CD4-positive, alpha-beta T cell treated with Interleukin-10 for 1 hour (primary cell): ENCODE data around the gene C16orf96.
"Not testable (repeated sequence)": the region's sequence is repeated elsewhere in the genome, so short reads cannot be mapped to it uniquely, and the experiment has no call there.

ENCODE experiments used
- DNase-seq: peaks from one replicate; pipeline ENCODE4 v3.0.0-alpha.2; 2020

Gene C16orf96

DNA sequence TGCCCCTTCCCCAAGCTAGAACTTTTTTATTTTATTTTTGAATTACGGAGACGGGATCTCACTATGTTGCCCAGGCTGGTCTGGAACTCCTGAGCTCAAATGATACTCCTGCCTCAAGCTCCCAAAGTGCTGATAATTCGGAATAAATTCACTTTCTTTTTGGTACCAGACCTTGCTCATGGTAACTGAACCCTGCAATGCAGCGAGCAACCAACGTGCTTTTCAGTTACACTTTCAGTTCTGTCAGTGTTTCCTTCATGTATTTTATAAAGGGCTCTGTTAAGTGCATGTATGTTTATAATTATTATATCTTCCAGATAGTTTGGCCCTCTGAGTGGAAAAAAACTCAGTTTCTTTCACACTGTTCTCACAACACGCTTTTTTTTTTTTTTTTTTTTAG is 13.9 kb downstream of the C16orf96 start:
- DNase-seq, result no peak

DNA sequence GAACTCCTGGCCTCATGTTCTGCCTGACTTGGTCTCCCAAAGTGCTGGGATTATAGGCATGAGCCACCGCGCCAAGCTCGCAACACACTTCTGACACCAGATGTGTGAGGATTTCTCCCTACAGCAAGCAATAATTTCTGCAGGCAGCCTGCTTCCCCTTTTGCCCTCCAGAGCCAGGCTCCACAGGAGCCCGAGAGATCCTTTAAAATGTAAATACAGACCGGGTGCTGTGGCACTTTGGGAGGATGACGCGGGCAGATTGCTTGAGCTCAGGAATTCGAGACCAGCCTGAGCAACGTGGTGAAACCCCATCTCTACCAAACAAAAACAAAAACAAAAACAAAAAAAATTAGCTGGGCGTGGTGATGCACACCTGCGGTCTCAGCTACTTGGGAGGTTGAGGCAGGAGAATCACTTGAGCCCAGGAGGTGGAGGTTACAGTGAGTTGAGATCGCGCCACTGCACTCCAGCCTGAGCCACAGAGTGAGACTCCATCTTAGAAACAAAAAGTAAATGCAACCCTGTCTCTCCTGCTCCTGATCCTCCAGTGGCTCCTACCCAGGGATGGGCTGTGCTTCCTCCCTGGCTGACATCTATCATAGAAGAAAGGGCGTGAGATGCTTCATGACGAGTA is 14.7 kb downstream of the C16orf96 start:
- DNase-seq, result no peak

DNA sequence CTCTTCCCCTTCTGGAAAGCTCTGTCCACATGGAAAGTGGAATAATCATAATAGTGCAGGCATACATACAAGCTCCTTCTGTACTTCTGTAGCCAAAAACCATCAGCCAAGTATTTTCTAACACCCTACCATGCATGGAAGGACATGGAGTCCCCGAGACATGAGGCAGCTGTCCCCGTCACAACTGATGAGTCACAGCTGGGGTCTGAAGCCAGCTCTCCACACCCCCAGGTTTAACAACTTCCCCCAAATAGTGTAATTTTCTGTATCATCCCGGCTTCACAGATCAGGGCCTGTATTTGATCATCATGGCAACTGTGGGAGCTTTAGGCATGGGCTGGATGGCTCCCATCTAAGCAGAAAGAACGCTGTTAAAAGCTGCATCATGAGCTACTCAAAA is 16.6 kb downstream of the C16orf96 start:
- no peak for DNase-seq

DNA sequence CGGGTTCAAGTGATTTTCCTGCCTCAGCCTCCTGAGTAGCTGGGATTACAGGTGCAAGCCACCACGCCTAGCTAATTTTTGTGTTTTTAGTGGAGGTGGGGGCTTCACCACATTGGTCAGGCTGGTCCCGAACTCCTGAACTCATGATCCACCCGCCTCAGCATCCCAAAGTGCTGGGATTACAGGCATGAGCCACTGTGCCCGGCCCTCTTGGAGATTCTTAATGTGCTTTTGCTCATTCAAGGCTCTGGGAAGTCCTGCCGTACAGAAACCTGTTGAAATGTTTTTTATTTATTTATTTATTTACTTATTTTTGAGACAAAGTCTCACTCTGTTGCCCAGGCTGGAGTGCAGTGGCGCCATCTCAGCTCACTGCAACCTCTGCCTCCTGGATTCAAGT is 17.8 kb downstream of the C16orf96 start:
- not testable (repeated sequence) for DNase-seq

DNA sequence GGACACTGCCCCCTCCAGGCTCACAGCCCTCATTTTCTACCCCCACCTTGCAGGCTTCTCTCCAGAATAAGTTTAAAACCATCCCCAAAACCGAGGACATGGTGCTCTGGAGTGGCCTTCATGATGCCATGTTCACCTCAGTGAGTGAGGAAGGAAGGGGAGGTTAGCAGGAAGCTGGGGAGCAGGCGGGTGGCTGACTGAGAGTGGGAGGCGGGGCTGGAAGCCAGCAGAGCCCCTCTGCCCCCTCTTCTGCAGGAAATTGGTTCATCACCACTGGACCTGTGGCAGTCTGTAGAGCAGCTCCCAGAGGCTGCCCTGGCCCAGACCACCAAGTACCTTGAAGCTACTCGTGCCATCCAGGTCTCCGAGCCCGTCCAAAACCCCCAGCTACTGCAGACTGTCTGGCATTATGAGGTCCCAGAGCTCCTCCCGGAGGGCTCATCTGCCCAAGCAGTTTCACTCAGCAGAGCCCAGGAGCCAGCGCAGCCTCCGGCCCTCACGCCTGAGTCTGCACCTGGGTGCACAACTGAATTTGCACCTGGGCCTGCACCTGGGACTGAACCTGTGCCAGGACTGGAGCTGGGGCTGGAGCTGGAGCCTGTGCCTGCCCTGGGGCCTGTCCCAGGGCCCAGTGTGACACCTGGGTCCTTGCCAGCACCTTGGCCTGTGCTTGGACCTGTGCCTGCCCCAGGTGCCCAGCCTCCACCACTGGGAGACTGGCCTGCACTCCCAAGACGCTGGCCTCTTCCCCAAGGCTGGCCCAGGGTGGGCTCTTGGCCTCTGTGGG is 19.0 kb downstream of the C16orf96 start:
- DNase-seq, result no peak

DNA sequence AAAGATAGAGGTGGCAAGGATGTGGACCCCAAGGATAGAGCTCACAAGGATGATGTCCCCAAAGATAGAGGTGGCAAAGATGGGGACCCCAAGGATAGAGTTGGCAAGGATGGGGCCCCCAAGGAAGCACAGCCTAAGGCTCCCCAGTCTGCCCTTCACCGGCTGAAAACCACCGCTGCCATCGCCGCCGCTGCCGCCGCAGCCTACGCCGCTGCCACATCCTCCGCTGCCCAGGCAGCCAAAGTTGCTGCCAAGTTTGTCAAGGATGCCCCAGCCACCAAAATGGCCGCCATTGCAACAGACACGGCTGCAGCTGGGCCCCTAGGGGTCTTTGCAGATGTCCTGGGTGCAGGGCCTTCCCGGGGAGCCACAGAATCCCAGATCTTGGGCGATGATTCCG is 19.9 kb downstream of the C16orf96 start:
- DNase-seq, result no peak

DNA sequence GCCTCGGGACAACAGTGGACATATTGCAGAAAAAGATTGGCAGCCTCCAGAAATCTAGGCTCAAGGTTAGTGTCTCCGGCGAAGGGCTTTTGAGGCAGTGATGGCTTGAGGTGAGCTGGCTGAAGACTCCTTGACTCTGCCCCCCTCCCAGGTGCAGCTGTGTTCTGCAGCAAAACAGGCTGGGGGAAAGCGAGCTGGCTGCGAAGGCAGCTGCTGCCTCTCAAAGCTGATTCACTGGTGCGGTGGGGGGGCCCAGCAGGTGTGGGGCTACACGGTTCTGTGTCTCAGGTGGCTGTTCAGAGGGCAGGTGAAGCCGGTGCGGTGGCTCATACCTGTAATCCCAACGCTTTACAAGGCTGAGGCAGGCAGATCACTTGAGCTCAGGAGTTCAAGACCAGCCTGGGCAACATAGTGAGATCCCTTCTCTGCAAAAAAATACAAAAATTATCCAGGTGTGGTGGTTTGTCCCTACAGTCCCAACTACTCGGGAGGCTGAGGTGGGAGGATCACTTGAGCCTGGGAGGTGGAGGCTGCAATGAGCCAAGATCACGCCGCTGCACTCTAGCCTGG is 22.9 kb downstream of the C16orf96 start:
- no peak for DNase-seq

DNA sequence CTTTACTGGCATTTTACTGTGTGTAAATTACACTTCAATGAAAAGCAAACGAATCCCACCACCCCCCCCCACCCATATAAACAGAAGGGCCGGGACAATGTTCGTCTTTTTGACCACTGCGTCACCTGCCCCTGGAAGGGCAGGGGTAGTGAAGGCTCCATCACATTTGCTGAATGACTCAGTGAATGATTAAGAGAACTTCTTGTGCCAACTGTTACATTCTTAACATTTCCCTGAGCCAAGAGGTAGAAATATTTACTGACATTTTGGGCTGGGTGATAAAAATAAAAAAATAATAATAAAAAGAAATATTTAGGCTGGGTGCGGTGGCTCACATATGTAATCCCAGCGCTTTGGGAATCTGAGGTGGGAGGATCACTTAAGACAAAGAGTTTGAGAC is 24.1 kb downstream of the C16orf96 start:
- no peak for DNase-seq

DNA sequence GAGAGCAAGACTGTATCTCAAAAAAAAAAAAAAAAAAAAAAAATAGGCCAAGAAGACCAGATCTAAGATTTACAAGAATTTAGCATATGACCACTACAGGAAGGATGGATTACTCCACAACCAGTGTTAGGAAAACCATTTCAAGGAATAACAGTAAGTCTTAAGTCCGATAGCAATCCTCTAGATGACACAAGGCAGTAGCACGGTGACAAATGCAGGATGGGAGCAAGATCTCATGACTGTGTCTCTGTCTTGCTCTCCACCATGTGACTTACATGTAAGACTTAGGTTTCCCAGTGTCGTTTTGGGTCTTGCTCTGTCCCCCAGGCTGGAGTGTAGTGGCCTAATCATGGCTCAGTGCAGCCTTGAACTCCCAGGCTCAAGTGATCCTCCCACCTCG is 27.8 kb downstream of the C16orf96 start:
- DNase-seq, result no peak

DNA sequence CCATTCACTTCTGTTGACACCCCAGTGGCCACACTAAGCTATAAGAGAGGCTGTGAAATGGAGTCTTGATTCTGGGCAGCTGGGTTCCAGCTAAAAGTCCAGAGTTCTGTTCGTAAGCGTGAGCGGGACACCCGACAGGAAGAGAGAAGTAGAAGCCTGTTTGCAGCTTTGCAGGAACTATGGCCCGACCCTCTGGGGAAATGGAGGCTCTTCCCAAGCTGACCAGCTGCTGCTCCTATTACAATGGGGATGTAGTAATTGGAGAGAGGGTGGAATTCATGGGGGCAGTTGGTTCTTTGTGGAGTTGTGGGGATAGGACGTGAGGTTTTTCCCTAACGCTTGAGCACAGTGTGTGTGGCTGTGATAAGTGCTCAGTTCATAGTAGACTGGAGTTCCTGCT is 30.2 kb downstream of the C16orf96 start:
- DNase-seq, result no peak

DNA sequence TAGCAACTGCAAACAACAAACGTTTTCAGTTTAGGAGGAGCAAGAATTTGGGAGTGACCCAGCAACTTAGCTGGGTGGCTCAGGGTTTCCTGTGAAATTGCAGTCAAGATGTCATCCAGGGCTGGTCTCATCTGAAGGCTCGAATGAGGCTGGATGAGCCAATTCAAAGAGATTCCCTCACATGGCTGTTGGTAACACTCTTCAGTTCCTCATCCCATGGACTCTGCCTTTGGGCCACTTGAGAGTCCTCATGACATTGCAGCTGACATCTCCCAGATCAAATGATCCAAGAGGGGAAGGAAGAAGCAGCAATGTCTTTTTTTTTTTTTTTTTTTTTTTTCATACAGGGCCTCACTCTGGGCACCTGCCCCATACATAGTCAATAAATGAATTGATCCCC is 32.2 kb downstream of the C16orf96 start:
- no peak for DNase-seq

DNA sequence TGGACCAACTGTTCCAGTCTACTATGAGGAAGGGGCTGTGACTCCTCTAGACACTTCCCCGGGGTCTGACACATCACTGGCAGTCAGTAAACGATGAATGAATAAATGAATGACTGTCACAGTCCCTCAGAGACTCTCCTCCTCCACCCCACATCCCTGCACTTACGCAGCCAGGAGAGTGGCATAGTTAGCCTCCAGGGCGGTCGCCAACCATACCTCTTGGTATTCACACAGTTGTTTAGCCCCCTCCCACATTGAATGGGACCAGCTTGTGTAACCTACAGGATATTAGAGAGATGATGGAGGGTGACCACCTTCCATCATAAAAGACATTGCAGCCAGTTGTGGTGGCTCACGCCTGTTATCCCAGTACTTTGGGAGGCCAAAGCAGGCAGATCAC is 32.8 kb downstream of the C16orf96 start:
- no peak for DNase-seq

DNA sequence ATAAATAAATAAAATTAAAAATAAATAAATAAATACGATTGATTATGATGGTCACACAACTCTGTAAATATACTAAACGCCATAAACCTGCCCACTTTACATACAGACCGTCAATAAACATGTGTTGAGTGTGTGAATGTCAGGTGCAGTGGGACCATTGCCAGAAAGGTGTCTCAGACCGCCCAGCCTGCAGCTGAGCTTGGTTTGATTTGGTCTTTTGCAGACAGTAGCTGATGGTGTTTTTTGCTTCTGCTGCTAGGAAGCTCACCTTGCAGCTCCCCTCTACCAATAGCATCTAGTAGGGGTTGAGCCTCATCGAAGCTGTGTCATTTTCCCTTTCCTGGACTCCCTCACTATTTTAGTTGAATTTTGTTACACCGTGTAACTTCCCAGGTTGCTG is 35.1 kb downstream of the C16orf96 start:
- no peak for DNase-seq

DNA sequence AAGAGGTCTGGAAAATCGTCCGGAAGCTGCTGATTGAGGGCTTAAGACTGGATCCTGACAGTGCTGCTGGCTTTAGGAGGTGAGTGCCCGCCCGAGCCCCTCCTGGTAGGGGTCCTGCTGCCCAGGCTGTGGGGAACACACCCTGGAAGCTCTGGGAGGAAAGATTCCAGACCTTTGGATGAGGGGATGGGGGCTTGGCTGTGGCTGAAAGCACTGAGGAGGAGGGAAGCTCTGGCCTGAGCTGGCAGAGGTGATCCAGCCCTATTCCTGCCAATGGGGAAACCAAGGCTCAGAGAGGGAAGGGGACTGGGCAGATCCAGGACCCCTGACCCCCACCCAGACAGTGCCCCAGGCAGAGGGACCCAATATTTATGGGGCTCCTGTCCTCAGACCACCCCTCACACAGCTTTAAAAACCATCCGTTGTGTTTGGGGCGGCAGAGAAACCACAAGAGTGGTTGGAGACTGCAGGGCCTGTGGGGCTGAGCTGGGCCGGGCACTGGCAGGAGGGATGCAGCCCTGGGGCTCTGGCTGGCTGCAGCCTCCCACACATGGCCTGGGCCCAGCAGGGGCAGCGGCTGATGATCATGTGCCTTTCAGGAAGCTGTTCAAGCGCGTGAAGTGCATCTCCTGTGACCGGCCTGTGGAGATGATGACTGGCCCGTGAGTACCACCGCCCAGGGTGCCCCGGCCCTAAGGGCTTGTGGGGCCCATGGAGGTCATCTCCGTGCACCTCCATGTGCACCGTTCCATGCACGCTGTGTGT is 35.7 kb downstream of the C16orf96 start:
- no peak for DNase-seq

DNA sequence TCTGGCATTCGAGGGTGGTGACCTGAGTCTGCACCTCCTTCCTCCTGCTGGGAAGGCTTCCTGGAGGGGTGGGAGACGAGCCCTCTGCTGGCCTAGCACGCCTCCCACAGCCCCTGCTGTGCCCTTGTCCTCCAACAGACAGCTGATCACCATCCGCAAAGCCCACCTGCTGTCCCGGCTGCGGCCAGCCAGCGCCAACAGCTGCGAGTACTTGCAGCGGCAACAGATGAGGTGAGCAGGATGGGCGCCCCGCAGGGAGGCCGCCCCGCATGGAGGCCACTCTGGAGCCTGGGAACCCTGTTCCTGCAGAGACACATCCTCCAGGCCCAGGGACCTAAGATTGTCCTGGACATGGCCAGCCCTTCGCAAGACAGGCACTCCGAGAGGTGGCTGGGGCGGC is 36.9 kb downstream of the C16orf96 start:
- no peak for DNase-seq

DNA sequence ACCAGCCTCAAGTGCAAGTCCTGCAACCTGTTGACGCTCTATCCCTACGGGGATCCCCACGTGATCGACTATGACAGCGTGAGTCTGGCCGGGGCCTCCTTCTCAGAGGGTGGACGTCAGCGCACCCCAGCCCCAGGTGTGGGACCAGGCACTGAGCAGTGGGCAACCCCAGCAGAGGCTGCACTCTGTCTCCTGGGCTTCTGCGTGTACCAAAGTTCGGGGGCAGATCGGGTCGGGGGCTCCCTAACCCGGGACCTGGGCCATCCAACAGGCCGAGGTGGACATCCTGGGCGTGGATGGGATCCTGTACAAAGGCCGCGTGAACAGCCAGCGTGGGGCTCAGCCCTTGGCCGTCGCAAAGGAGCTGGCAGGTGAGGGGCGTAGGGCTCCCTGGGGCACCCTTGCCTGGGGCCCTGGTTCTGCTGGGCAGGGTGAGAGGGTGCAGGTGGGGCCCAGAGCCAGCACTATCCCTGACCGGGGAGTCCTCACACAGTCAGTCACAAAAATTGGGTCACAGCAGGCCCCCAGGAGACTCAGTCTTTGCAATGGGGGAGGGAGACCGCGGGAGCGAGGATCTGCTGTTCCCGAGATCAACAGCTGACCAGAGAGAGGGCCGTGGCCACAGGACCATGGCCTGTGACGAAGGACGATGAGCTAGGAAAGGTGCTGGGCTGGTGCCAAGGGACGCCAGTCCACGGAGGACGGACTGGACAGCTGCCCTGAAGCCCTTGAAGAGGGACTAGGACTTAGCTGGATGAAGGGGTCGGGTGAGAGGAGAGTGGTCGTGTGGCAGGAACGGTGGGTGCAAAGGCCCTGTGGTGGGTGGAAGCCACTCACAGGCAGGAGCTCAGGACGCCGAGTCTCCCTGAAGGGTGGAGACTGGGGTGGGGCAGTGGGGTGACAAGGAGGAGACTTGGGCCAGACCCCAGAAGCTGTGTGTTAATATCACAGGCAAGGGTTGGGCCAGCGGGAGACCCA is 38.6 kb downstream of the C16orf96 start:
- DNase-seq, result no peak

DNA sequence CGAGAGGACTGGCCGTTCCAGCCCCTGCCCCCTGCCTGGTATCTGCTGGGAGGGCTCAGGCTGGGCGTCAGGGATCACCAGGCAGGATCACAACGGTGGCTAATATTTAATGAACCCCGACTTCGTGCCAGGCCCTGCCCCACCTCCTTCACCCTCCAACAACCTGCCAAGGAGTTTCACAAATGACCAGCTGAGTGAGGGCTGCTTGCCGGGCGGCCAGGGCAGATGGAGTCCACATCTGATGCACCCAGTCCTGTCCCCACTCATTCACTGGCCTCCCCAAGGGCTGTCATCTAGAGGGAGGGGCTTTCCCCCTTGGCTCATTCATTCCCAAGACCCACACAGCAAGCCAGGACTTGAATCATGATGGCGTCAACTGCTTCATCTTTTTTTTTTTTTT is 41.0 kb downstream of the C16orf96 start:
- DNase-seq, result no peak

DNA sequence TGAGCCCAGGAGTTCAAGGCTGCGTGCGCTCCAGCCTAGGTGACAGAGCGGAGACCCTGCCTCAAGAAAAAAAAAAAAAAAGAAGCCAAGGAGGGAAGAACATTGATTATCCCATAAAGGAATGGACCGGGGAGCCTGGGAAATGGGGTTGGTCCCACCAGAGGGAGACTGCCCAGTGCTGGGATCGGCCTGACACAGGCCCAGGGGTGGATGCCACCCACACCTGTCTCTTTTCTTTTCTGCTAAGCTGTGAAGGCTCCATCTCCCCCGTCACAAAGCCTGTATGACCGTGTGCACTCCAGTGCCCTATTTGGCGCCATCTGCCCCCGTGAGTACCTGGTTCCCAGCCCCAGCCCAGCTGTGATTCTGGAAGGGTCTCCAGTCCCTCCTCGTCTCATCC is 42.9 kb downstream of the C16orf96 start:
- no peak for DNase-seq

DNA sequence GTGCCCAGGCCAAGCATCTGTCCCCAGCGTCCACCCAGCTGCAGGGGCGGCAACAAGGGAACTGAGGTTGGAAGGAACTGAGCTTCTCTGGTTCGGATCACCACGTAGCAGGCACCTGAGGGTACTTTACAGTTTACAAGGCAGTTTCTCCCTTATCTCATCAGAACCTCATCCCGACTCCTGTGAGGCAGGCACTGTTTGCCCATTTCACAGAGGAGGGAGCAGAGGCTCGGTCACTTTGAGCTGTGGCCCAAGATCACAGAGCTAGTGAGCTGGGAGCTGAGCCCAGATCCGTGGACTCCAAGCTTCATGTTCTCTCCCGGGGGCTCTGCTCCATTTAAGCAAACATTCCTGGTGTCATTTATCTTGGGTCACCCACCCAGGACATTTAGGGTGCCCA is 43.4 kb downstream of the C16orf96 start:
- DNase-seq, result no peak

DNA sequence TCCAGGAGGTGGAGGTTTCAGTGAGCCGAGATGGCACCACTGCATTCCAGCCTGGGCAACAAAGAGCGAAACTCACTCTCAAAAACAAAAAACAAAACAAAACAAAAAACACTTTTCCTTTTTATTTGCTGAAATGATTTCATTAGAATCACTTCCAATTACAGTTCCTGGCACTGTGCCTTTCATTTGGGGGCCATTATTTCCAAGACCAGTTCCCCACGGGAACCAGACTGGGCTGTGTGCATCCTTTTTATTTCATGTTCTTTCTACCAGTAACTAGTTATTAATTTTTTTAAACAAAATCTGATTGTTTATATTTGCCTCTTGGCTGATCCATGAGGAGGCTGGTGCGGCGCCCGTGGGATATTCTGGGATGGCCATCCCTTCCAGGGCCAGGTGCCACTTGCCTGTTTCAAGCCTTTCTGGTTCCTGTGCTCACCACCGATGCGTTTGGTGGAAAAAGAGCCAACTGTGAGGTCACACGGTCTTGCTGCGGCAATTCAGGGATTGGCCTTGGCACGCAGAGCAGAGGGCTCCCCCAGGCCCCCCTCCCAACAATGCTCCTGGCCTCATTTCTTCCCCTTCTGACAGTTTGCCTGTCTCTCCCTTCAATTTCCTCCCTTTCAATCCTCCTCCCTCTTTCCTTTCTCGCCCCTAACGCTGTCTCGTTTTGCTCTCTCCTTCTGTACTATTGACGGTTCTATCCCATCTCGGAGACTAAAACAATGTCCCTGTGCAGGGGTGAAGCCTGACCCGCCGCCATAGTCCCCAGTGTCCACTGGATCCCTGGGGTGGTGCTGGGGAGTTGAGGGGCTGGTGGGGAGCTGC is 45.1 kb downstream of the C16orf96 start:
- no peak for DNase-seq

DNA sequence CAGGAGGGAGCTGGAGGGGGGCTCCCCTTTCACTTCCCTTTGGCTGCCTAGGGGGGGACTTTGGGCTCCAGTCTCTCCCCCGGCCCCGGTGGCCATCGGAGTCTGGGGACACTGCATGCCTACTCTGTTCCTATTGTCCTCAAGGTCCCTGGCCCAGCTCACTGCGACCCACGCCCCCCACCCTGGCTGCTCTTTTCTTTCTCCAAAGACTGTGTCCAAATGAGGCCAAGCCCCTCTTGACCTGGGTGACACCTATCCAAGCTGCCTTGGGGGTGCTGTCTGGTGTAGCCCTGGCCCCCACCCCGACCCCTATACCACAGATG is 45.7 kb downstream of the C16orf96 start:
- DNase-seq, result no peak

DNA sequence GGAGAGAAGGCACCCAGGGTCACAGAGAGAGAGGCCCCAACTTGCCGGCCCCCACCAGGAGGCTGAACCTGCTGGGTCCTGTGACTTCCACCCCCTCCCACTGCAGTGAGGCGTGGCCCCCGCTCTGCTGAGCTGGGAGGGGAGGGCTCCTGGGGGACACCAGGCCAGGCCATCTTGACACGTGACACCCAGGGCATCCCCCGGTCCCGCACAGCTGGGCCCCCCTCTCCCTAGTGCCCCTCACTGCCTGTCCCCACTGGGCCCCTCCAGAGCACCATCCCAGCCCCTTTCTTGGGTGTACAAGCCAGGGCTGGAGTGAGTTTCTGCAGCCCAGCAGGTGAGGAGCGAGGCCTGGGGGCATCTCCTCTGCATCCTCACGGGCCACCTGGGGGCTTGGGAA is 46.2 kb downstream of the C16orf96 start:
- no peak for DNase-seq
